Pulmonary artery endothelial cell (primary cell): Measurements from ENCODE around the gene SYNE2. TPM values are rescaled to one million over a fixed set of nuclear protein-coding genes. Genes with fewer than 3 reads are reported as not detected.
"Not testable (repeated sequence)": the region's sequence is repeated elsewhere in the genome, so short reads cannot be mapped to it uniquely, and the experiment has no call there.

ENCODE experiments used
- DNase-seq: peaks from one replicate; pipeline ENCODE4 v3.0.0-alpha.2; 2011; ENCODE audit warnings: low read depth, low spot score
- total RNA-seq: library from RNA; depleted of rRNA; stranded (reverse); fragments of >200 nt; gene quantifications from 2 replicates; pipeline ENCODE4 v1.2.3, GENCODE V29; 2014

Gene SYNE2
- total RNA-seq, 1 donor from 2014 or later, result 24.9 TPM

DNA sequence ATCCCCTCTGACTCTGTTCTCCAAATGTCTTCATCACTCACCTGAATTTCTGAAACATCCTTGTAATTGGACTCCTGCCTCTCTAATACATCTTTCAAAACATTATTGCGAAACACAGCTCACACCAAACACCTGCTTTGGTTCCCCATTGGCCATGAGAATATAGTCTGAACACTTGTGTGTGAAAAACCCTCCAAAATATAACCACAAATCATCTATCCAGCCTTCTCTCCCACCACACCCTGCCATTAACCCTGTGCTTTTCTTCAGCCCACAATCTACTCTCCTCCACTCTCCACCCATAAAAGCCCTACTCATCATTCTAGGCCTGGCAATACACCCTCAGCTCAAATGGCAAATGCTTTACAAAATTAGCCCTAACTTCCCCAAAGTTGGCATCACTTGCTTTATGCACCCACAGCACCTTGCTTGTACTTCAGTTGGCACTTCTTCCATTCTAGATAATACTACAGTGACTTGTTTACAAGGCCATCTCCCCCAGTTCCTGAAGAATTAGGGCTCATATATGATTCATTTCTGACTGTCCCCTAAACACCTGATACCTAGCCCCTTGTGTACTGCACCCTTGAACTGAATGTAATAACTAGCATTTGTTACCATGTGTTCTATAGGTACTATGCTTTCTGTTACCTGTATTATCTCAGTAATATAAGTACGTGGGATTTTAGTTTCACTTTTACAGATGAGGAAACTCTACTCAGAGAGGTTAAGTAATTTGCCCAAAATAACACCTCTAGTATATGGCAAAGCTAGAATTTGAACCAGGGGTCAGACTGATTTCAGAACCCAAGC lies 17.3 kb downstream of the SYNE2 start:
- DNase-seq, result not testable (repeated sequence)

DNA sequence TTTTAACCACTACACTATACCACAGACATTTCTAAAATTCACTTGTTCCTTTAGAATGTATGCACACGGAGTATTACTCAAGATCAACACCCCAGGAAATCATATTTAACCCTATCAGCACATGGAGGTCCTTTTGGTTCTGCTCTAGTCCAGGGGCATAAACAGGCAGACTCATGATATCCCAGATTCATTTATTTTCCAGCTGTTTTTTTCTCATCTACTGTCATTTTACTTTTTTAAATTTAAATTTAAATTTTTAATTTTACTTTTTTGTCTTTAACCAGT lies 17.9 kb downstream of the SYNE2 start:
- not testable (repeated sequence) for DNase-seq

GRCh38 chr14:63874223-63874622 lies 21.4 kb downstream of the SYNE2 start:
- DNase-seq, result no peak

- peak; percentile 49 for DNase-seq
Measured at GRCh38 chr14:63875311-63875710, 22.5 kb downstream of the SYNE2 start.

- DNase-seq, result no peak
Measured at GRCh38 chr14:63877550-63877939, 24.7 kb downstream of the SYNE2 start.

GRCh38 chr14:63878052-63878451 lies 25.2 kb downstream of the SYNE2 start:
- no peak for DNase-seq

- no peak for DNase-seq
Measured at GRCh38 chr14:63878792-63879191, 26.0 kb downstream of the SYNE2 start.

- DNase-seq, result no peak
Measured at GRCh38 chr14:63881926-63882325, 29.1 kb downstream of the SYNE2 start.

DNA sequence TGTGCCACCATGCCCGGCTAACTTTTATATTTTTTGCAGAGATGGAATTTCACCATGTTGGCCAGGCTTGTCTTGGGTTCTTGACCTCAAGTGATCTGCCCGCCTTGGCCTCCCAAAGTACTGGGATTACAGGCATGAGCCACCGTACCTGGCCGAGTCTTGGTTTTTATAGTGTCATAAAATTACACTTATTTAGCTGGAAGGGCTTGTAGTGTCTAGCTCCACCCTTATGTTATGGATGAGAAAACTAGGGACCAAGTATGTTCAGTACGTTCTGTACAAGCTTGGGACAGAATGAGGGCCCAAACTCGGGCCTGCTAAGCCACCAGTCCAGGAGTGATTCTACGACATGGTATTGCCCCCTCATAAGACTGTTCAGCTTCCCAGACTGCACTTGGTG lies 35.1 kb downstream of the SYNE2 start:
- DNase-seq, result no peak

GRCh38 chr14:63890553-63890952 lies 37.7 kb downstream of the SYNE2 start:
- no peak for DNase-seq

DNA sequence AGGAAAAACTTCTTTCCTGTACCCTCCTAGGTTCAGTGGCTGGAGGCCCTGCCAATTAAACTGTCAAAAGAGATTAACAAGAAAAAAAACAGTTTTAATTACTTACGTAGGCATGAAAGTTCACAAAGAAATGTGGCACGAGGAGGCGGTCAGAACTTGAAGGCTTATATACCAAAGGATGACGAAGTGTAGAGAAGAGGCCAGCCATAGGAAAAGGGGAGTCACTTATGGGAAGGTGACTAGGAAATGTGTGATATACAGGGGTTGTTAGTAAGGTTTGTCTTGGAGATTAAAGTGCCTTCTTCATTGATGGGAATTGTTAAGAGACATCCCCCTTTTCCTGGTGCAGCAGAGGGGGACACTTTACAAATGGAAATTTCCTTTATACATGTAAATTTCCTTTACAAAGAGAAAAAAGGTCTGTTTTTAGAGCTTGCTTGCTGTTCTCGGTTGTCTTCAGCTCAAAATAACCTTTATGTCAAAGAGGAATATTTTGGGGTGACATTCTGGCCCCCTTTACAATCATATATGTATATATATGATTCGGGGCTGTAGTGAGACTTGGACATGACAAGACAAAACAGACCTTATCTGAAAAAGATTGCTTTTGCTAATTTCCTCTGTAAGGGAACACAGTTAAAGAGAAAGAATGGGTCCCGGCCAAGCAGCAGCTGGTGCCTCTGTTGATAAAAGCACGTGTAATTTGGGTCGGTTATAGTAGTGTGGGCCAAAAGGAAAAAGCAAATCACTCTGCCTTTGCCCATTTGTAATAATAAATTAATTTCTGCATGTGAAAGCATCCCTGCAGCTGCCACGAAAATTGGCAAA lies 38.6 kb downstream of the SYNE2 start:
- no peak for DNase-seq

DNA sequence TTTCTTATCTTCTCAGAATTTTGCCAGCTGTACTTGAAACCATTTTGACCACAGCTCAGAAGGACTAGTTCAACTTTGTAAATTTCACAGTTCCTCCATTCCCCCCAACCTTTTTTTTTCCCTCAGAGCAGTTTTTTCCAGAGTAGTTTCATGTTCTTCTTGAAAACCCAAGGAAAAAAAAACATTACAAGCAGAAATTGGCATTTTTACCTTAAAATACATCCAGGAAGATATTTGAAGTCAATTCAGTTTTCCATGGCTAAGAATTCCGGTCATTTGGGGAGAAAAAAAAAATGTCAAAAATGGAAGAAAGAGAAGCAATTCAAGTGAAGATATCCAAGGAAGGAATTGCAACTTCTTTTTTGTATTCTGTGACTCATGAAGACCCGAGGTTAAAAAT lies 39.5 kb downstream of the SYNE2 start:
- no peak for DNase-seq

DNA sequence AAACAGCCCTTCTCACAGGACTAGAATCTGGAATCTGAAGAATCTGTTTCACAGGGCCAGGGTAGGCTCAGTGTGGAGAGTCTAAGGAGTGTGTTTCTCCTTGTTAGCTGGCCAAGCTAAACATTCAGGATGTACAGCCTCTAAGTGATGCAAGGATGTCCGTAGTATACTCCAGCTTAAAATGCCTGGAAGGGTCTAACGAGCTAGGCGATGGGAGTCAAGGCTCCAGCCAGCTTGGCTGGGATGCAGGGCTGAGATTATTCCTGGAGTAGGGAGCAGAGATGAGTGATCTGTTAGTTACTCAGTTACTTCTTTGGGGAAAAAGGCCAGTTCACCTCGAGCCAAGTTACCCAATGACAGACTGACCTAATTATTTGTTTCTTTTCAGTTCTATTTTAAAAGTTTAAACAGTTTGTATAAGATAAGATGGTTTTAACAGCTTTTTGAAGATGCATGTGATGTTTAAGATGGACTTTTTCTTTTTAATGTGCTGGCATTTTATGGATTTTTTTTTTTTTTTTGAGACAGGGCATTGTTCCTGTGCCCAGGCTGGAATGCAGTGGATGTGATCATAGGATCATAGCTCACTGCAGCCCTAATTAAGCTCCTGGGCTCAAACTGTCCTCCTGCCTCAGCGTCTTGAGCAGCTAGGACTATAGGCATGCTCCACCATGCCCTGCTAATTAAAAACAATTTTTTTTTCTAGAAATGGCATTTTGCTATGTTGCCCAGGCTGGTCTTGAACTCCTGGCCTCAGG lies 41.1 kb downstream of the SYNE2 start:
- DNase-seq, result peak; percentile 26

DNA sequence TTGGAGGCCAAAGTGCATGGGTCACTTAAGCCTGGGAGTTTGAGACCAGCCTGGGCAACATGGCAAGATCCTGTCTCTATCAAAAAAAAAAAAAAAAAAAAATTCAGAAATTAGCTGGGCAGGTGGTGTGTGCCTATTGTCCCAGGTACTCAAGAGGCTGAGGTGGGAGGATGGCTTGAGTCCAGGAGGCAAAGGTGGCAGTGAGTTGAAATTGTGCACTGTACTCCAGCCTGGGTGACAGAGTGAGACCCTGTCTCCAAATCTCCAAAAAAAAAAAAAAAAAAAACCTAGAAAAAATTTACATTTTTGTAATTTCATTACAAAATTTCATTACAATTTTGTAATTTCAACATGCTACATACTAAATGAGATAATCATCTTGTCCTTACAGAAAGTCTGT lies 42.7 kb downstream of the SYNE2 start:
- no peak for DNase-seq

DNA sequence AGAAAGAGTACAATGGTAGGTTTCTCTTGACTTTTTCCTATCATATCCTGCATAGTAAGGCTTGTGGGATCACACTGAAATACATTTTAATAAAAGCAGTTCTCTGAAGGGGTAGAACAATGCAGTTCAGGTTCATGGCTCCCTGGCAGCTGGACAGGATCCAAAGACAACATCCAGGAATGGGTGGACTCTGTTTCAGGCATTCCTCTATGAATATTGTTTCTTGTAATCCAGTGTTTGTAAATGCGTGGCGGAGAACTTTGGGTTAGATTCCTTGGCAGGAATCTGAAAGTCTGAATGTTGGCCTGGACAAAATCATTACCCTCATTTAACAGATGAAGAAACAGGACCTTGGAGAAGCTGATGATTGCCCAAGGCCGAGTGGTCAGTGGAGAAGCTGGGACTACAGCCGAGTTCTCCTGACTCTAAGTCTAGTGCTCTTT lies 43.5 kb downstream of the SYNE2 start:
- DNase-seq, result peak; percentile 92

DNA sequence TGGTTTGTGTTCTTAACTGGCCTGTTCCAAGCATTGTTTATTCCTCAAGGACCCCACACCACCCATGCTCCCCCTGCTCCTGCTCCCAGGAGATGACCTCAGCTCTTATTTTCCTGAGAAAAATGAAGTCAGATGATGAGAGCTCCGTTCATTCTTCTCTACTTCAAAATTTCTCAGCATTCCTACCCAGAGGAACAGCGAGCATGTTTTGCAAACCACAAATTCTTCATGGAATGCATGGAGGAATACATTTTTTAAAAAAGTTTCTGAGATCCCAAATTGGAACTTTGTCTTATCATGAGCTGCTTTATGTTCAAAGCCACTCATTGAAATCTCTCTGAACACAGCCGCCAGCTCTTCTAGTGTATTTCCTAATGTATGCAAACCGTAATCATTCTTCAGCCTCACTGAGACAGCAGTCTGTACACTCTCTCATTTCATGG lies 44.9 kb downstream of the SYNE2 start:
- DNase-seq, result no peak

DNA sequence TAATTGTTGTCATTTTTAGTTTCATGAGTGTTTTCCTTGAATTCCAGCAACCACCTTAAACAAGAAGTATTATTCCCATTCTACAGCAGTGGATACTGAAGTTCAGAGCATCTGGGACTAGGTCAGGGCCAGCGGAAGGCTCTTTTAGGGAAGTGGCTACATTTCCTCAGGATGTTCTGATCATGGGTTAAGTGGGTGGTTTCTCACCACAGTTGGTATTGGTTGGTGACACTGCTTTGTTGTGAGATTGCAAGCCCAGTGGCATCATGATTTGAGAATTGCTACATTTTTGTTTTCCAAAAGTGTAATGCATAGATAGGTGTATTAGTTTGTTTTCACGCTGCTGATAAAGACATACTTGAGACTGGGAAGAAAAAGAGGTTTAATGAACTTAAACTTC lies 47.1 kb downstream of the SYNE2 start:
- DNase-seq, result no peak

DNA sequence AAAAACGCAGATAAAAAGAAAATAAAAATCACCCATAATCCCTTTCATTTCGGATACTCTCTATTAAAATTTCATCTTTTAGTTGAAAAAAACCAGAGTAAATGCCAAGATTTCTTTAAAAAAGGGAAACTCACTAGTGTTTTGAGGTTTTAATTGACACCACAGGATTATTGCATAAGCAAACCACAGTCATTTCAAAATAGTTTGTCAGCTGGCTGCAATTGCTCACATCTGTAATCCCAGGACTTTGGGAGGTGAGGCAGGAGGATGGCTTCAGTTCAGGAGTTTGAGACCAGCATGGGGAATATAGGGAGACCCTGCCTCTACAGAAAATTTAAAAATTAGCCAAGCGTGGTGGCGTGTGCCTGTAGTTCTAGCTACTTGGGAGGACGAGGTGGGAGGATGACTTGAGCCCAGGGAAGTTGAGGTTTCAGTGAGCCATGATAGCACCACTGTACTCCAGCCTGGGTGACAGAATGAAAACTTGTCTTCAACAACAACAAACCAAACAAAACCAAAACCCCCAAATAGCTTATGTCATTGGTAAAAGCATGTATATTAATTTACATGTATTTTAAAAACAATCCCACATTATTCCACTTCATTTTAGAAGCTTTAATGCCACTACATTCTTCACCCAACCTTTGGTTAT lies 48.8 kb downstream of the SYNE2 start:
- DNase-seq, result no peak

- DNase-seq, result no peak
Measured at GRCh38 chr14:63902375-63902976, 49.7 kb downstream of the SYNE2 start.

DNA sequence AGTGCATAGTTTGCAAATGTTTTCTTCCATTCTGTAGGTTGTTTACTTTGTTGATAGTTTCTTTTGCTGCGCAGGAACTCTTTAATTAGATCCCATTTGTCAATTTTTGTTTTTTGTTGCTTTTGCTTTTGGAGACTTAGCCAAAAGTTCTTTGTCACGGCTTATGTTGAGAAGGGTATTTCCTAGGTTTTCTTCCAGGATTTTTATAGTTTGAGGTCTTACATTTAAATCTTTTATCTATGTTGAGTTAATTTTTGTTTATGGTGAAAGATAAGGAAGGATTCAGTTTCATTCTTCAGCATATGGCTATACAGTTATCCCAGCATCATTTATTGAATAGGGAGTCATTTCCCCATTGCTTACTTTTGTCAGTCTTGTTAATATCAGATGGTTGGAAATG lies 51.9 kb downstream of the SYNE2 start:
- no peak for DNase-seq

DNA sequence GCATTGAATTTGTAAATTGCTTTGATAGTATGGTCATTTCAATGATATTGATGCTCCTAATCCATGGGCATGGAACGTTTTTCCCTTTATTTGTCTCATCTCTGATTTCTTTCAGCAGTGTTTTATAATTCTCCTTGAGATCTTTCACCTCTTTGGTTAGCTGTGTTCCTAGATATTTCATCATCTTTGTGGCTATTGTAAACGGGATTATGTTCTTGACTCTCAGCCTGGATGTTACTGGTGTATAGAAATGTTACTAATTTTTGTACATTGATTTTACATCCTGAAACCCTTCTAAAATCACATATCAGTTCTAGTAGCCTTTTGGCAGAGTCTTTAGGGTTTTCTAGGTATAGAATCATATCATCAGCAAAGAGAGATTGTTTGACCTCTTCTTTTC lies 52.6 kb downstream of the SYNE2 start:
- DNase-seq, result no peak
